ENCODE results near the gene KIF5C.

- TF ChIP-seq CTCF (IDR thresholded peaks at IDR 0.05), result no peak
- no peak for TF ChIP-seq POLR2A (IDR thresholded peaks at IDR 0.05)
These were observed 47.9 kb downstream of the KIF5C start for GRCh38 chr2:148922776-148923475.

All from body of pancreas (tissue), 4 donors.